NCI-H1436 treated with DMSO at 0.1 percent for 48 hours (cell line): ENCODE measurements around the gene DHRS7.
"Not testable (repeated sequence)": the region's sequence is repeated elsewhere in the genome, so short reads cannot be mapped to it uniquely, and the experiment has no call there.

Source experiments
- DNase-seq: peaks from one replicate; lab custom pipeline; 2025; lab: John Stamatoyannopoulos, UW

The DHRS7 gene

DNA sequence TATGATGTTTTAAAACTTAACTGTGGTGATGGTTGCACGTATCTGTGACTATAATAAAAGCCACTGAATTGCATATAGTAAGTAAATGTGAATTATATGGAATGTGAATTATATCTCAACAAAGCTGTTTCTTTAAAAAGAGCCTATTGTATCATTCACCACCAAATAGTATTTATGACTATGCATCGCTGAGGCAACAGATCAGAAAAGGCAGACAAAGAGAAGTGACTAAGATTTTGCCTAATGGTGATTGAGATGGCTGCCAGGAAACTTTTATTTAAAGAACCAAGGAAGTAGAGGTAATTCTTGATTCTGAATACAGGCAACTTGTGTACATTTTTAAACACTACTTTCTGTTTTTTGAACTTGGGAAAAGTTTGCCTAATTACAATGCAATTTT, 31.7 kb downstream of the DHRS7 start:
- no peak for DNase-seq

DNA sequence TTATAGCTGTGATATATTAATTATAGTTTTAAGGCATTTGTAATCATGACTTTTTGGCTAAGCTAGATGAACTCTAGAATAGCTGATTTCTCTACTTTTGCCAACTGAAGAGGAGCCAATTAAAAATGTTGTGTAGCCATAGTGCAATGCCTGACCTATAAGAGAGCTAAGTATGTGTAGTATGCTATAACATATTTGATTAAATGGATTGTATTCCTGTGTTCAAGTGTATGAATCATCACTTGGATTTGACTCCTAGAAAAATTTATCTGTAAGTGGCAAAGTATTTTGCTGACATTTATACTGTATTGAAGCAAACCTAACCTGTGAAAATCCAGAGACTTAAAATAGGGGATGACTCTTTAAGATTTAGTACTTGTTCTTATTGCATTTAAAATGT, 39.3 kb downstream of the DHRS7 start:
- DNase-seq: no peak

DNA sequence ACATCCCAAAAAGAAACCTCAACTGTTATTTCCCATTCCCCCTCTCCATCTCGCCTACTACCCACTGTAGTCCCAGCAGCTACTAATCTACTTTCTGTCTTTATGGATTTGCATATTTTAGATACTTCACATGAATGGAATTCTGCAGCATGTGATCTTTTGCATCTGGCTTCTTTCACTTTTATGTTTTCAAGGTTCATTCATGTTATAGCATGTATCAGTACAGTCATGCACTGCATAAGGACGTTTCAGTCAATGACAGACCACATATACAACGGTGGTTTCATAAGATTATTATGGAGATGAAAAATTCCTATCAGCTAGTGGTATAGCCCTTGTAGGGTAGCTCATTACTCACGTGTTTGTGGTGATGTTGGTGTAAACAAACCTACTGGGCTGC, 49.0 kb downstream of the DHRS7 start:
- DNase-seq: no peak

DNA sequence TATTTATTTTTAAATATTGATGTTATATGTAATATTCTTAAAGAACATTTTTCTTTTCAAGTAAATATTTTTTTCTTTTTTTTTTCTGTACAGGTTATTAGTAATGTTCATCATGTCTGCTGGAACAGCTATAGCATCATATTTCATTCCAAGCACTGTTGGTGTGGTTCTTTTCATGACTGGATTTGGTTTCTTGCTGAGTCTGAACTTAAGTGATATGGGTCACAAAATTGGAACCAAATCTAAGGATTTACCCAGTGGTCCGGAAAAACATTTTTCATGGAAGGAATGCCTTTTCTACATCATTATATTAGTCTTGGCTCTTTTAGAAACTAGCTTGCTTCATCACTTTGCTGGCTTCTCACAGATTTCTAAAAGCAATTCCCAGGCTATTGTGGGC, 50.3 kb downstream of the DHRS7 start:
- DNase-seq: no peak

DNA sequence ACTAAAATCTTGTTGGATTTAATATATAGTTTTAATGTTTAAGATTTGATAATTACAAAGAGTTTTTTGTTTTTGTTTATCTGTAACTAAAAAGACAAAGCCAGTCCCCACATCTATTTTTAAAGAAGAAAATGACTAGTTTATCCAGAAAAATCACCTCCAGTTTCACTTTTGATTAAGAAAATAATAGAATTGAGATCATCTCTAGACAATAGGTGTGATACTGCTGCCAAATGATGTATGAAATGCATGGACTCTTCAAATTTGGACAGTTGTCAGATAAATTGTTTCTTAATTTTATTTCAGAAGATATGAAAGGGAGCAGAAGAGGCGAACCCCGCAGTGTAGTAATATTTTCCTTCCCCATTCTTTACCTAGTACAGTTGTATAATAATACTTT, 53.5 kb downstream of the DHRS7 start:
- no peak for DNase-seq

DNA sequence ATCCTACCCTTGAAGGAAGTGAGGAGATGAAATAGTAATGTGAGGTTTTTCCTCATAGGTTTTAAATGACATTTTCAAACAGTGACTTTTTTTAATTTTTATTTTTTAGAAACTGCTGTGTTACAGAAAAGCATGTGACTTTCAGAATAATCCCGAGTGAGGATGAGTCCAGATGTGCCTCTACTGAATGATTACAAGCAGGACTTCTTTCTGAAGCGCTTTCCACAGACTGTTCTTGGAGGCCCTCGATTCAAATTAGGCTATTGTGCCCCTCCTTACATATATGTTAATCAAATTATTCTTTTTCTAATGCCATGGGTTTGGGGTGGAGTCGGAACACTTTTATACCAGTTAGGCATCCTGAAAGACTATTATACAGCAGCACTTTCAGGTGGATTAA, 57.7 kb downstream of the DHRS7 start:
- DNase-seq: no peak

DNA sequence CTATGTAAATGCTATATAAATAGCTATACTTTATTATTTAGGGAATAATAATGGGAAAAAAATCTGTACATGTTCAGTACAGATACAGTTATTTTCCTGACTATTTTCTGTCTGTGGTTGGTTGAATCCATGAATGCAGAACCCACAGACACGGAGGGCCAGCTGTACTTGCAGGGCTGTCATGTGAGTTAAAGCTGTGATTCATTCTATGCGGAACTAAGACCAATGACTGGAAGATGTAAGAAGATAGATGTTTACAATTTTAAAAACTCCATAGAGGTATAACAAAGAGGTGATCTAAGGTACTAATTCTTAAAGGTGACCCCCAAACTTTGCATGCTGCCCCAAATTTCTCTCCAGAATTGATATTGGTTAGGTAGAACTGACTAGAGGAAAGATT, 58.9 kb downstream of the DHRS7 start:
- DNase-seq: no peak

DNA sequence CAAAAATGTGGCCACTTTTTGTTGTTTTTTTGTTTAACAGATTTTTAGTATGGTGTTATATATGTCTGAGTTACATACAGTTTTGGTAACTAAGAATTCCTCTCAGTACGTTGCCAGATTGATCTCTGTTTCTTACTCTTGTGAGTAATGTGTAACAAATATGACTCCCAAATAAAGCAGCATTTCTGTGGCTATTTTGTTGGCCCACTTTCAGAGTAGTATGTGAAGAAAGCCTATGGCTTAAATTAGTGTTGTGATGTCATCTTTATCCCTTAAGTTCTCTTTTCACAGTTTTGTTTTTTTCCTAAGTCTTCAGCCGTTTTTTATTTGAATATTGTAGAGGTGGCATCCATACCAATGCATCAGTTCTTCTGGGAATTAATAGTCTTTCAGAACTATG, 62.8 kb downstream of the DHRS7 start:
- no peak for DNase-seq

DNA sequence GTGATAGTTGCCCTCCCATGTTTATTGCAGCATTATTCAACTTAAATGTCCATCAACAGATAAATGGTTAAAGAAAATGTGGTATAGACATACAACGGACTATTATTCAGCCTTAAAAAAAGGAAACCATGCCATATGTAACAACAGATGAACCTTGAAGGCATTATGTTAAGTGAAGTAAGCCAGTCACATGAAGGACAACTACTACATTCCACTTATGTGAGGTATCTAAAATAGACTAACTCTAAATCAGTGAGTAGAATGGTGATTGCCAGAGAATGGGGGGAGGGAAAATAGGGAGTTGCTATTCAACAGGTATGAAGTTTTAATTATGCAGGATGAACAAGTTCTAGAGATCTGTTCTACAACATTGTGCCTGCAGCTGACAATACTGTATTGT, 63.4 kb downstream of the DHRS7 start:
- DNase-seq: no peak

DNA sequence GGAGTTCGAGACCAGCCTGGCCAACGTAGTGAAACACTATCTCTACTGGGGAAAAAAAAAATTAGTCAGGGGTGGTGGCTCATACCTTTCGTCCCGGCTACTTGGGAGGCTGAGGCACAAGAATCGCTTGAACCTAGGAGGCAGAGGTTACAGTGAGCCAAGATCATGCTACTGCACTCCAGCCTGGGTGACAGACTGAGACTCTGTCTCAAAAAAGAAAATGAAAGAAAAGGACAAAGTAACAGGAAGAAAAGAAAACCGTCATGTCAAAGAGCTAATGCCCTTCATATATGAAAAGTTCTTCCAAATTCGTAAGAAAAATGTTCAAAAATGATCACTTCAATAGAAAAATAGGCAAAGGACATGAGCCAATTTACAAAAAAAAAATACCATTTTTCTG, 65.3 kb downstream of the DHRS7 start:
- not testable (repeated sequence) for DNase-seq

DNA sequence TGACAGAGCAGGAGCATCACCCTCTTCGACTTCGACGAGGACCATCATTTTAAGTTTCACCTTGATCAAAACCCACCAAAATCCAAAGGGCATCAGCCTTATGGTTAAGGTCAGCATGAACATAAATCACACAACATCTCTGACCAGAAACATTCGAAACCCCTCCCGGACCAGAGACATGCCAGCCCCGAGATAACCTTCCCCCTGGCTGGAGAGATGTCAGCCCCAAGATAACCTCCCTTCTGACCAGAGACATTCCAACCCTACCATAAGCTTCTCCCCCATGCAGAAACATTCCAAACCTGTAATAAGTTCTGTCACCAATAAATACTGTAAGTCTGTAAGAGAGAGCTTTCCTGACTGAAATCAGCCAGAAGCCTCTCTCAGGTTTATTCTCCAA, 67.2 kb downstream of the DHRS7 start:
- DNase-seq: no peak

DNA sequence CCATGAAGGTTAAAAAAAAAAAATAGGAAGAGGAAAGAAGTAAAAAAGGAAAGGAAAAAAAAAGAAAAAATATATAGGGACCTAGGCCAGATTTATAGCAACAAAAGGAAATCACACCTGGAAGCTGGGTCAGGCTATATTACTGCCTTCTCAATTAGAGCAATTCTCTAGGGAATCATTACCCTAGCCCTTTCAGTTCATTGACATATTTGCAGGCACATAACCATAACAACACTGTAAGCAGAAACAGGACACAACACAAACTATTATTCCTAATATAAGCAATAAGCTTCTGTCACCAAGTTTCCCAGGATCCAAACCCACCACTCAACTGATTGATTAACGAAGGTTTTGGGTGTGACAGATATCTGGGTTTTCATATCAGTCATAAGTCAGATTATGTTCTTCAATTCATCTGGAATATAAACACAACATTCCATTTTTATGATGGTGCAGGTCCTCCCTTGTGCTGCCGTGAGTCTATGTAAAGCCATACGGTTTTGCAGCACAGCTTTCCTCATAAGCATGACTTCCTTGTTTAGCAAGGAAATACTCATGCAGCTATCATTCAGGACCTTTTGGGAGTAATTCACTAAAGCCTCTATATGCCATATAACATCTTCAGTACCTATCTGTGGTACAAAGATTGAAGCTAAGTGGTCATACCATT, 69.3 kb downstream of the DHRS7 start:
- peak; percentile 15 for DNase-seq

DNA sequence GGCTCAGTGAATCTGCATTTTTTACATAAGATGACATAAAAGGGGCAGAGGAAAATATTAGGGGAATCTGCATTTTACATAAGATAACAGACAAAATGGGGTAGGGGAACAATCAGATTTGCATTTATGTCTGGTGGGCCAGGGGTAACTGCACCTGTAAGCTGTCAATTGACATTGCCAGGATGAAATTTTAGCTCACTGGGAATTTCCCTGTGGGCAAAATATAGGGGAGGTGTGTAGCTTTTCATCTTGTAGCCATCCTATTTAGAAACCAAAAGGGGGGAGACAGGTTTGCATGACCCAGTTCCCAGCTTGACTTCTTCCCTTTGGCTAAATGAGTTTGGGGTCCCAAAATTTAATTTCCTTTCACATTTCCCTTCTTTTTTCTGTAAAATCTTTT, 70.0 kb downstream of the DHRS7 start:
- DNase-seq: no peak

DNA sequence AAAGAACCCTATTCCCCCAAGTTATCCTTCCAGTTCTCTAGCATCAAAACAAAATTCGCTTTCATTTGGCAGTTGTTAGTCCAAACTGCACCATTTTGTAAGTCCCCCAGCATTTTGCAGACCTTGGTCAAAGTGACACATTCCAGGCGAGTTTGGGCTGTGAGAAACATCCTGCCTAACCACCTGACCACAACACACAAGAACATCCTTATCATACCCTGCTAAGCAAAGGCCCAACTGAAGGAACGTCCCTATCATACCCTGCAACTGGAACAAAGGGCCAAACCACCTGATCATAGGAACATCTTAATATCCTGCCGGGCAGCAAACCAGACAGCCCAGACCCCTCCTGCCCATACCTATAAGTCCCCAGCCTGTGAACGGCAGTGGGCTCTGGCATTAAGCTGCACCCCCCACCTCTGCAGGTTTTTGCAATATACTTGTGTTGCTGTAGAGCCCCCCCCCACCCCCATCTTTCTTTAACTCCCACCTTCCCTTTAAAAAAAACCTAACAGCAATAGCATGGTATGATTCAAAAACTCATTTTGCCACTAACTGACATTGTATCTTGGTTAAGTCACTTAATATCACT, 70.8 kb downstream of the DHRS7 start:
- DNase-seq: no peak
